IPS DF 6.9 (cell line): Measurements from ENCODE around the gene THADA.

Experiments
- DNase-seq: peaks from one replicate; pipeline ENCODE4 v3.0.0-alpha.2; 2013; ENCODE audit warnings: low read depth, low spot score
- H3K27ac ChIP-seq: one replicate; pipeline ENCODE4 v1.5.1; 2013; ENCODE audit warnings: low read length, control low read depth
- H3K27me3 ChIP-seq: 2 replicates; pipeline ENCODE4 v1.6.1; 2013; ENCODE audit warnings: mild to moderate bottlenecking, low read length; ENCODE audit not compliant: control insufficient read depth, insufficient read depth
- H3K36me3 ChIP-seq: 2 replicates; pipeline ENCODE4 v1.6.1; 2013; ENCODE audit warnings: low read length; ENCODE audit not compliant: control insufficient read depth, insufficient read depth
- H3K4me1 ChIP-seq: 2 replicates; pipeline ENCODE4 v1.6.1; 2013; ENCODE audit warnings: low read length; ENCODE audit not compliant: control insufficient read depth, insufficient read depth
- H3K4me3 ChIP-seq: 2 replicates; pipeline ENCODE4 v1.5.1; 2013; ENCODE audit warnings: mild to moderate bottlenecking, low read length
- H3K9me3 ChIP-seq: 2 replicates; pipeline ENCODE4 v1.6.1; 2013; ENCODE audit warnings: low read length, inconsistent platforms; ENCODE audit not compliant: control insufficient read depth, insufficient read depth
- WGBS: extraction: QIAGEN DNeasy Blood & Tissue Kit; methylation state at CpG from one replicate; pipeline ENCODE4 v1.1.7; 2013; ENCODE audit warnings: mixed read lengths, missing lambda C conversion rate; ENCODE audit not compliant: insufficient read length, insufficient coverage; 5-methylcytosine and 5-hydroxymethylcytosine counted together

Gene THADA

DNA sequence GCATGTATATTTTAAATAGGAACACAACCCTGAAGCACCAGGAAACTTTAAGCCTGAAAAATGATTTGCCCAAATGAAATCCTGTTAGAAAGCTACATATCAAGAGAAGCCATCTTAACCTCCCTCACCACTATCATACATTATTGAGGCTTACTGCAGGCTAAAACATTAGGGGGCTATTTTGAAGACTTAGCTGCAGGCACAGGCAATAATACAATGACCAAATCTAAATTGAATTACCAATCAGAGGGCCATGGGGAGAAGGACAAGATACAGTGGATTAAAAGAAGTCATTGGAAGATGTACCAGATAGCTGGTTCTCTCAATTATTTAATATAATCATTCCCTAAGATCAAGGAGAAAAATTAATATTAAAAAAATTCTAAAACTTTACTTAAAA lies 73.7 kb downstream of the THADA start:
- Histone ChIP-seq H3K27me3 (no peaks in the 10 kb centered on the region), H3K4me1 (no peaks in the 10 kb centered on the region), H3K9me3 (no peaks in the 10 kb centered on the region), H3K36me3 (no peaks in the 10 kb centered on the region), H3K27ac (no peak overlapping the region), H3K4me3 (no peak overlapping the region)
- DNase-seq, result no peak

DNA sequence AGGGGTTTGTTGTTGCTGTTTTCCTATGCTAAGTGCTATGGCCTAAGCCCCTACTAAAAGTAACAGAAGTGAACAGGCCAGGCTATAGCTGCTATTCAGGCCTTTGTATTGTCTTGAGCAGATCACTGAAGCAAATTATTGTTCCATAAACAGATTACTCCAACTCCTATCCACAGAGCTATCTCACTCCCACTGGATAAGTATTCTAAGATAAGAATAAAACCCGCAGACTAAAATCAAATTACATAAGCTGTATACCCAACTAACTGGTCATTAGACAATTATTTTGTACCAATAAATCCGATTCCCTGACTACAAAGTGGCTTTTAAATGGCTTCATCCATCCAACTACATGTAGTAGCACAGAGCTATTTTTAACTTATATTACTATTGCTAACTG lies 74.3 kb downstream of the THADA start:
- no CpG with 5 or more reads among the region's 2 CpGs for WGBS
- Histone ChIP-seq H3K27me3 (no peaks in the 10 kb centered on the region), H3K4me3 (no peak overlapping the region), H3K4me1 (no peaks in the 10 kb centered on the region), H3K9me3 (no peaks in the 10 kb centered on the region), H3K36me3 (no peaks in the 10 kb centered on the region), H3K27ac (no peak overlapping the region)
- DNase-seq, result no peak

DNA sequence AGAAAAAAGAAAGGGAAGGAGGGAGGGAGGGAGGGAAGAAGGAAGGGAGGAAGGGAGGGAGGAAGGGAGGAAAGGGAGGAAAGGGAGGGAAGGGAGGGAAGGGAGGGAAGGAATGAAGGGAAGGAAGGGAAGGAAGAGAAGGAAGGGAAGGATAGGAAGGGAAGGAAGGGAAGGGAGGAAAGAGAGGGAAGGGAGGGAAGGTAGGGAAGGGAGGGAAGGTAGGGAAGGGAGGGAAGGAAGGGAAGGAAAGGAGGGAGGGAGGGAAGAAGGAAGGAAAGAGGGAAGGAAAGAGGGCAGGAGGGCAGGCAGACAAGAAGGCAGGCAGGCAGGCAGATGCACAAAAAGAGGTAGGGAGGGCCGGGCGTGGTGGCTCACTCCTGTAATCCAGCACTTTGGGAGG lies 74.9 kb downstream of the THADA start:
- no peak overlapping the region for H3K27ac ChIP-seq
- no peaks in the 10 kb centered on the region for H3K4me1 ChIP-seq
- H3K36me3 ChIP-seq, result no peaks in the 10 kb centered on the region
- no peak overlapping the region for H3K4me3 ChIP-seq
- no peak for DNase-seq
- no peaks in the 10 kb centered on the region for H3K9me3 ChIP-seq
- H3K27me3 ChIP-seq, result no peaks in the 10 kb centered on the region
- no CpG with 5 or more reads among the region's 2 CpGs for WGBS

DNA sequence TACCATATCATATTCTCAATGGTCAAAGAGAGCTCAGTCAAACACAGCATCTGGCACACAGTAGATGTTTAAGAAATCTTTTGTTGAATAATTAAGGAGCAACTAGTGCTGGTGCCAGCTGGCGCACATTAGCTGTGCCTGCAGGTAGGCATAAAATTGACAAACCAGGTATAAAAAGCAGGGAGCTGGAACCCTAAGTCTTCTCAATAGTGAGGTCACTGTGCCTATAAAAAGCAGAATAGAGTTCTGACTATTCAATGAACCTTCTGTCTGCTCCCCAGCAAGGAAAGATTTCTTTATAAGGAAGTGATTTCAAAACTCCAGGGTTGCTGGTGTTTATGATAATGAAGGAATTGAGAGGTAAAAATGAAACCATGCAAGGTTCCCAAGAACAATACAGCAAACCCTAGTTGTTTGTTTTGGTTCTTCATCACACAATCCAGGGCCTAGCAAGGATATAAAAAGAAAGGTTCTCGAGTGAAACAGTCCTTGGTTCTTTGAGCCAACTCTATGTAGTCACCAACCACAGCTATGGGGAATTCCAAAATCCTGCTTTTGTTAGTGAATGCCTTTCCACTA lies 76.1 kb downstream of the THADA start:
- no peak for DNase-seq
- no CpG with 5 or more reads among the region's 2 CpGs for WGBS

DNA sequence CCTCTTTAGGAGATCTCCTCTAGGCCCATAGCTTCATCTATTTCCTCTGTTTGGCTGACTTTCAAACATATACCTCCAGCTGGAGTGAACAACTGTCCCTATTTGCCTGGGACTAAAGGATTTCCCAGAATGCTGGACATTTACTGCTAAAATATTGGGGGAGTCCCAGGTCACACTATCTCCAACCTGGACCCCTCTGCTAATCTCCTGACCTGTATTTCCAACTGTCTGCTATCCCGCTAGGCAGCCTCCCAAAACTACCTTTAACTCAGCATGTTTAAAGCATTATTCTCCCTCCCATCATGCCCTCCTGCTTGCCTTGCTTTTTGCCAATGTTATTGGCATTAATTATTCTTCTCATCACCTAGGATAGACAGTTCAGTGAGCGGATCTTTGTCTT lies 77.1 kb downstream of the THADA start:
- no CpG with 5 or more reads among the region's 2 CpGs for WGBS
- Histone ChIP-seq H3K4me3 (no peak overlapping the region), H3K27ac (no peak overlapping the region), H3K9me3 (no peaks in the 10 kb centered on the region), H3K4me1 (no peaks in the 10 kb centered on the region), H3K27me3 (no peaks in the 10 kb centered on the region), H3K36me3 (no peaks in the 10 kb centered on the region)
- DNase-seq, result no peak

More for the DNA sequence above, 76.1 kb downstream of the THADA start:
- Histone ChIP-seq H3K27me3 (no peaks in the 10 kb centered on the region), H3K36me3 (no peaks in the 10 kb centered on the region), H3K27ac (no peak overlapping the region), H3K4me1 (no peaks in the 10 kb centered on the region), H3K9me3 (no peaks in the 10 kb centered on the region), H3K4me3 (no peak overlapping the region)

GRCh38 chr2:43518181-43518580 lies 77.7 kb downstream of the THADA start:
- Histone ChIP-seq H3K27ac (no peak overlapping the region), H3K27me3 (no peaks in the 10 kb centered on the region), H3K9me3 (no peaks in the 10 kb centered on the region), H3K4me3 (no peak overlapping the region), H3K4me1 (no peaks in the 10 kb centered on the region), H3K36me3 (no peaks in the 10 kb centered on the region)
- no peak for DNase-seq
- no CpG with 5 or more reads among the region's 1 CpG for WGBS

GRCh38 chr2:43515807-43516497 lies 79.9 kb downstream of the THADA start:
- H3K27me3 ChIP-seq, result no peaks in the 10 kb centered on the region
- no peaks in the 10 kb centered on the region for H3K4me1 ChIP-seq
- no peak overlapping the region for H3K27ac ChIP-seq
- no peak overlapping the region for H3K4me3 ChIP-seq
- no peak for DNase-seq
- H3K9me3 ChIP-seq, result no peaks in the 10 kb centered on the region
- no peaks in the 10 kb centered on the region for H3K36me3 ChIP-seq
- no CpG with 5 or more reads among the region's 5 CpGs for WGBS

DNA sequence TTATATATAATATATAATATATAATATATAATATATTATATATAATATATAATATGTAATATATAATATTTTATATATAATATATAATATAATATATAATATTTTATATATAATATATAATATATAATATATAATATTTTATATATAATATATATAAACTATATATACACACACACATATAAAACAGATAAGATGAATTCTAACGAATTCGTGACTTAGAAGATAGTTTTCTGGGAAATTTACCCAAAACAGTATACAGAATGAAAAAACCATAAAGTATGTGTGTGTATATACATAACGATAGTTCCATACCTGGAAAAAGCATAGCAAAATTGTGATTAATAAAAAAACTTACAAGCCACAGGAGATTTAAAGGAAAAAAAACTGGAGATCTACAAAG lies 80.6 kb downstream of the THADA start:
- Histone ChIP-seq H3K4me1 (no peaks in the 10 kb centered on the region), H3K4me3 (no peak overlapping the region), H3K36me3 (no peaks in the 10 kb centered on the region), H3K27me3 (no peaks in the 10 kb centered on the region), H3K27ac (no peak overlapping the region), H3K9me3 (no peaks in the 10 kb centered on the region)
- WGBS, result no CpG with 5 or more reads among the region's 3 CpGs
- no peak for DNase-seq

DNA sequence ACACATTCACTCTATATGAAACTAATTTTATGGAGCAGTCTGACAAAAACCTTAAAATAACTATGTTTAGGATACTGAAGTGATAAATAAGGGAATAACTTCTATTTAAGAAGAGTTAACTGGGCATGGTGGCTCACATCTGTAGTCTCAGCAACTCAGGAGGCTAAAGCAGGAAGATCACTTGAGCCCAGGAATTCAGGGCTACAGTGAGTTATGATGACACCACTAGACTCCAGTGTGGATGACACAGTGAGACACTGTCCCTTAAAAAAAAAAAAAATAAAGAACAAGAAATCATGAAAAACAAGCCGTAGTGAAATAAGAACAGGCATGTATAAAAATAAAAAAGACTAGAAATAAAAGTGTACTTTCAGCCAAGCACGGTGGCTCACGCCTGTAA lies 82.0 kb downstream of the THADA start:
- WGBS, result no CpG with 5 or more reads among the region's 3 CpGs
- H3K9me3 ChIP-seq, result no peaks in the 10 kb centered on the region

GRCh38 chr2:43513216-43513615 lies 82.6 kb downstream of the THADA start:
- H3K27ac ChIP-seq, result no peak overlapping the region
- no peaks in the 10 kb centered on the region for H3K27me3 ChIP-seq
- no peaks in the 10 kb centered on the region for H3K9me3 ChIP-seq
- no peak overlapping the region for H3K4me3 ChIP-seq
- DNase-seq, result no peak
- no peaks in the 10 kb centered on the region for H3K4me1 ChIP-seq
- no peaks in the 10 kb centered on the region for H3K36me3 ChIP-seq

More for the DNA sequence above, 82.0 kb downstream of the THADA start:
- Histone ChIP-seq H3K27ac (no peak overlapping the region), H3K4me1 (no peaks in the 10 kb centered on the region), H3K27me3 (no peaks in the 10 kb centered on the region), H3K36me3 (no peaks in the 10 kb centered on the region), H3K4me3 (no peak overlapping the region)
- DNase-seq, result no peak

GRCh38 chr2:43511199-43511598 lies 84.6 kb downstream of the THADA start:
- Histone ChIP-seq H3K27ac (no peak overlapping the region), H3K9me3 (no peaks in the 10 kb centered on the region), H3K4me1 (no peaks in the 10 kb centered on the region), H3K4me3 (no peak overlapping the region), H3K36me3 (no peaks in the 10 kb centered on the region), H3K27me3 (no peaks in the 10 kb centered on the region)
- no CpG with 5 or more reads among the region's 3 CpGs for WGBS
- no peak for DNase-seq
